Measurements from ENCODE around the gene LAMA5. TPM values are rescaled to one million over a fixed set of nuclear protein-coding genes. Genes with fewer than 3 reads are reported as not detected.
A peak's percentile ranks its signal among the peaks of the same experiment; 100 is the strongest.

The LAMA5 gene
- total and polyA plus RNA-seq, 2 experiments from 2014 or later = 201 to 298 TPM

GRCh38 chr20:62405108-62405980, 38.2 kb upstream of the LAMA5 start:
- Mint-ChIP-seq H3K36me3 (ENCODE audit: low read depth) (peaks cover 5% of the 10 kb centered on the region; the same call in 1 of the 3 replicates), H3K27me3 (ENCODE audit: insufficient read depth, low read depth, poor library complexity) (peaks cover 15% of the 10 kb centered on the region), H3K4me3 (peak overlapping the region; percentile 72), H3K9me3 (no peaks in the 10 kb centered on the region), H3K4me1 (peaks cover 17% of the 10 kb centered on the region), H3K27ac (no peak overlapping the region)
- peak overlapping the region; percentile 82; the same call in 1 of the 2 replicates for H3K4me2 ChIP-seq
- DNase-seq (ENCODE audit: low spot score) (peak; percentile 76), ATAC-seq (peak; percentile 43)
- peak overlapping the region; percentile 62; the same call in 1 of the 2 replicates for H3K4me3 ChIP-seq
- H3K36me3 ChIP-seq (ENCODE audit: insufficient read depth) = no peaks in the 10 kb centered on the region
- H3F3A ChIP-seq (replicated peaks; ENCODE audit: low read depth) = no peaks in the 10 kb centered on the region
- H3K9me2 ChIP-seq (ENCODE audit: insufficient read depth) = no peaks in the 10 kb centered on the region
- H2AFZ ChIP-seq = no peak overlapping the region
- TF ChIP-seq CREB1 (CRISPR knock-in tag; IDR thresholded peaks at IDR 0.05; ENCODE audit: low read depth) = peak; percentile 53; the same call in 1 of the 2 replicates
- TF ChIP-seq, protein P1, sequence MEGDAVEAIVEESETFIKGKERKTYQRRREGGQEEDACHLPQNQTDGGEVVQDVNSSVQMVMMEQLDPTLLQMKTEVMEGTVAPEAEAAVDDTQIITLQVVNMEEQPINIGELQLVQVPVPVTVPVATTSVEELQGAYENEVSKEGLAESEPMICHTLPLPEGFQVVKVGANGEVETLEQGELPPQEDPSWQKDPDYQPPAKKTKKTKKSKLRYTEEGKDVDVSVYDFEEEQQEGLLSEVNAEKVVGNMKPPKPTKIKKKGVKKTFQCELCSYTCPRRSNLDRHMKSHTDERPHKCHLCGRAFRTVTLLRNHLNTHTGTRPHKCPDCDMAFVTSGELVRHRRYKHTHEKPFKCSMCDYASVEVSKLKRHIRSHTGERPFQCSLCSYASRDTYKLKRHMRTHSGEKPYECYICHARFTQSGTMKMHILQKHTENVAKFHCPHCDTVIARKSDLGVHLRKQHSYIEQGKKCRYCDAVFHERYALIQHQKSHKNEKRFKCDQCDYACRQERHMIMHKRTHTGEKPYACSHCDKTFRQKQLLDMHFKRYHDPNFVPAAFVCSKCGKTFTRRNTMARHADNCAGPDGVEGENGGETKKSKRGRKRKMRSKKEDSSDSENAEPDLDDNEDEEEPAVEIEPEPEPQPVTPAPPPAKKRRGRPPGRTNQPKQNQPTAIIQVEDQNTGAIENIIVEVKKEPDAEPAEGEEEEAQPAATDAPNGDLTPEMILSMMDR (conservative IDR thresholded peaks at IDR 0.05; ENCODE audit: low read depth in 2 of 2) = peak; percentile 57 to 82
- no peak for TF ChIP-seq REST (IDR thresholded peaks at IDR 0.05; ENCODE audit: unreplicated experiment)
- no peaks in the 10 kb centered on the region for H3K79me2 ChIP-seq (replicated peaks; ENCODE audit: insufficient read depth)
- H3K4me1 ChIP-seq (ENCODE audit: insufficient read depth) = no peaks in the 10 kb centered on the region; the same call in 1 of the 2 replicates
- H3K27ac ChIP-seq (ENCODE audit: low read depth) = no peak overlapping the region
- H4K20me1 ChIP-seq (replicated peaks; ENCODE audit: insufficient read depth) = no peaks in the 10 kb centered on the region; the same call in 1 of the 2 replicates
- H3K27me3 ChIP-seq (ENCODE audit: insufficient read depth) = no peaks in the 10 kb centered on the region

DNA sequence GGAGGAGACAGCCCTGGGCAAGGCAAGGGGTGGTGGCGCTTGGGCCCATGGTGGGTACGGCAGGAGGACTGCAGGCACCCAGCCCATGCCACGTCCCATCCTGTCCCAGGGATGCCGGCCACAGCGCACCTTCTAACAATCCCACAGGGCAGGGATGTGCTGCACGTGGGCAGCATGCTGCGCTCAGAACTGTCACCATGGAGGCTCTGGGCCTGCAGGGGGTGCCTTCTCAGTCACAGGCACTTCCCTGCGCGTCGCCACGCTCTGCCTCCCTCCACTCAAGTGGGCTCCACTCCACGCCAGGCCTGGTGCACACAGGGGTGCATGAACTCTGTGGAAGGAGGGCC, 37.6 kb upstream of the LAMA5 start:
- Mint-ChIP-seq H3K4me1 (peaks cover 17% of the 10 kb centered on the region), H3K36me3 (ENCODE audit: low read depth) (peaks cover 5% of the 10 kb centered on the region; the same call in 1 of the 3 replicates), H3K4me3 (no peak overlapping the region), H3K9me3 (no peaks in the 10 kb centered on the region), H3K27me3 (ENCODE audit: insufficient read depth, low read depth, poor library complexity) (peaks cover 15% of the 10 kb centered on the region), H3K27ac (no peak overlapping the region)
- no peaks in the 10 kb centered on the region for H3K36me3 ChIP-seq (ENCODE audit: insufficient read depth)
- no peaks in the 10 kb centered on the region for H3K9me2 ChIP-seq (ENCODE audit: insufficient read depth)
- H3K4me2 ChIP-seq = no peak overlapping the region
- no peaks in the 10 kb centered on the region for H3F3A ChIP-seq (replicated peaks; ENCODE audit: low read depth)
- H4K20me1 ChIP-seq (replicated peaks; ENCODE audit: insufficient read depth) = no peaks in the 10 kb centered on the region; the same call in none of the 2 replicates
- H3K79me2 ChIP-seq (replicated peaks; ENCODE audit: insufficient read depth) = no peaks in the 10 kb centered on the region
- H2AFZ ChIP-seq = no peak overlapping the region
- H3K4me3 ChIP-seq = no peak overlapping the region
- no peak overlapping the region for H3K27ac ChIP-seq (ENCODE audit: low read depth)
- ATAC-seq = no peak
- H3K27me3 ChIP-seq (ENCODE audit: insufficient read depth) = no peaks in the 10 kb centered on the region
- no peaks in the 10 kb centered on the region; the same call in 1 of the 2 replicates for H3K4me1 ChIP-seq (ENCODE audit: insufficient read depth)
- DNase-seq (ENCODE audit: low spot score) = no peak
- TF ChIP-seq EZH2 (IDR thresholded peaks at IDR 0.05; ENCODE audit: low read depth, unreplicated experiment) (no peak), ZNF114 (CRISPR knock-in tag; IDR thresholded peaks at IDR 0.05) (no peak), ZNF331 (CRISPR knock-in tag; IDR thresholded peaks at IDR 0.05; ENCODE audit: low read depth) (no peak)
- TF ChIP-seq, protein P2, sequence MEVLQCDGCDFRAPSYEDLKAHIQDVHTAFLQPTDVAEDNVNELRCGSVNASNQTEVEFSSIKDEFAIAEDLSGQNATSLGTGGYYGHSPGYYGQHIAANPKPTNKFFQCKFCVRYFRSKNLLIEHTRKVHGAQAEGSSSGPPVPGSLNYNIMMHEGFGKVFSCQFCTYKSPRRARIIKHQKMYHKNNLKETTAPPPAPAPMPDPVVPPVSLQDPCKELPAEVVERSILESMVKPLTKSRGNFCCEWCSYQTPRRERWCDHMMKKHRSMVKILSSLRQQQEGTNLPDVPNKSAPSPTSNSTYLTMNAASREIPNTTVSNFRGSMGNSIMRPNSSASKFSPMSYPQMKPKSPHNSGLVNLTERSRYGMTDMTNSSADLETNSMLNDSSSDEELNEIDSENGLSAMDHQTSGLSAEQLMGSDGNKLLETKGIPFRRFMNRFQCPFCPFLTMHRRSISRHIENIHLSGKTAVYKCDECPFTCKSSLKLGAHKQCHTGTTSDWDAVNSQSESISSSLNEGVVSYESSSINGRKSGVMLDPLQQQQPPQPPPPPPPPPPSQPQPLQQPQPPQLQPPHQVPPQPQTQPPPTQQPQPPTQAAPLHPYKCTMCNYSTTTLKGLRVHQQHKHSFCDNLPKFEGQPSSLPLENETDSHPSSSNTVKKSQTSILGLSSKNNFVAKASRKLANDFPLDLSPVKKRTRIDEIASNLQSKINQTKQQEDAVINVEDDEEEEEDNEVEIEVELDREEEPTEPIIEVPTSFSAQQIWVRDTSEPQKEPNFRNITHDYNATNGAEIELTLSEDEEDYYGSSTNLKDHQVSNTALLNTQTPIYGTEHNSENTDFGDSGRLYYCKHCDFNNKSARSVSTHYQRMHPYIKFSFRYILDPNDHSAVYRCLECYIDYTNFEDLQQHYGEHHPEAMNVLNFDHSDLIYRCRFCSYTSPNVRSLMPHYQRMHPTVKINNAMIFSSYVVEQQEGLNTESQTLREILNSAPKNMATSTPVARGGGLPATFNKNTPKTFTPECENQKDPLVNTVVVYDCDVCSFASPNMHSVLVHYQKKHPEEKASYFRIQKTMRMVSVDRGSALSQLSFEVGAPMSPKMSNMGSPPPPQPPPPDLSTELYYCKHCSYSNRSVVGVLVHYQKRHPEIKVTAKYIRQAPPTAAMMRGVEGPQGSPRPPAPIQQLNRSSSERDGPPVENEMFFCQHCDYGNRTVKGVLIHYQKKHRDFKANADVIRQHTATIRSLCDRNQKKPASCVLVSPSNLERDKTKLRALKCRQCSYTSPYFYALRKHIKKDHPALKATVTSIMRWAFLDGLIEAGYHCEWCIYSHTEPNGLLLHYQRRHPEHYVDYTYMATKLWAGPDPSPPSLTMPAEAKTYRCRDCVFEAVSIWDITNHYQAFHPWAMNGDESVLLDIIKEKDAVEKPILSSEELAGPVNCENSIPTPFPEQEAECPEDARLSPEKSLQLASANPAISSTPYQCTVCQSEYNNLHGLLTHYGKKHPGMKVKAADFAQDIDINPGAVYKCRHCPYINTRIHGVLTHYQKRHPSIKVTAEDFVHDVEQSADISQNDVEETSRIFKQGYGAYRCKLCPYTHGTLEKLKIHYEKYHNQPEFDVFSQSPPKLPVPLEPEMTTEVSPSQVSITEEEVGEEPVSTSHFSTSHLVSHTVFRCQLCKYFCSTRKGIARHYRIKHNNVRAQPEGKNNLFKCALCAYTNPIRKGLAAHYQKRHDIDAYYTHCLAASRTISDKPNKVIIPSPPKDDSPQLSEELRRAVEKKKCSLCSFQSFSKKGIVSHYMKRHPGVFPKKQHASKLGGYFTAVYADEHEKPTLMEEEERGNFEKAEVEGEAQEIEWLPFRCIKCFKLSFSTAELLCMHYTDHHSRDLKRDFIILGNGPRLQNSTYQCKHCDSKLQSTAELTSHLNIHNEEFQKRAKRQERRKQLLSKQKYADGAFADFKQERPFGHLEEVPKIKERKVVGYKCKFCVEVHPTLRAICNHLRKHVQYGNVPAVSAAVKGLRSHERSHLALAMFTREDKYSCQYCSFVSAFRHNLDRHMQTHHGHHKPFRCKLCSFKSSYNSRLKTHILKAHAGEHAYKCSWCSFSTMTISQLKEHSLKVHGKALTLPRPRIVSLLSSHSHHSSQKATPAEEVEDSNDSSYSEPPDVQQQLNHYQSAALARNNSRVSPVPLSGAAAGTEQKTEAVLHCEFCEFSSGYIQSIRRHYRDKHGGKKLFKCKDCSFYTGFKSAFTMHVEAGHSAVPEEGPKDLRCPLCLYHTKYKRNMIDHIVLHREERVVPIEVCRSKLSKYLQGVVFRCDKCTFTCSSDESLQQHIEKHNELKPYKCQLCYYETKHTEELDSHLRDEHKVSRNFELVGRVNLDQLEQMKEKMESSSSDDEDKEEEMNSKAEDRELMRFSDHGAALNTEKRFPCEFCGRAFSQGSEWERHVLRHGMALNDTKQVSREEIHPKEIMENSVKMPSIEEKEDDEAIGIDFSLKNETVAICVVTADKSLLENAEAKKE (CRISPR knock-in tag; IDR thresholded peaks at IDR 0.05) = no peak

Measured in GM23338 (cell line).